DMS153 treated with DMSO at 0.1 percent for 48 hours (cell line): Measurements from ENCODE around the gene TFDP1.
"Not testable (repeated sequence)": the region's sequence is repeated elsewhere in the genome, so short reads cannot be mapped to it uniquely, and the experiment has no call there.

ENCODE experiments used
- DNase-seq: peaks from one replicate; lab custom pipeline; 2025; ENCODE audit not compliant: unreplicated experiment; lab: John Stamatoyannopoulos, UW

The TFDP1 gene

DNA sequence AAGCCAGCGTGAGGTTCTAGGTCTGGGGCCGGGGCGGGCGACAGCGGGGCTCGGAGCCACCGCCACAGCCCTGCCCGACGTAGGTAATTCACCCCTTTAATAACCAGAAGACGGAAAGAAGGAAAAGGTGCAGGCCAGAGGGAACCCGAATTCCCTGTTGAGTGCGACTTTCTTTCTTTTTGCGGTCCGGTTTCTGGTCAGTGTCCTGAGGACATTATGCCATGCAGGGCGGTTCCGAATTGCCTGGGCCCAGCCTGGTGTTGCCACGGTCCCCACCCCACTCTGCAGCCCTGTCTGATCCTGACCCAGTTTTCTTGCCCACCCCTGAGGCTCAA lies 18.4 kb upstream of the TFDP1 start:
- no peak for DNase-seq

DNA sequence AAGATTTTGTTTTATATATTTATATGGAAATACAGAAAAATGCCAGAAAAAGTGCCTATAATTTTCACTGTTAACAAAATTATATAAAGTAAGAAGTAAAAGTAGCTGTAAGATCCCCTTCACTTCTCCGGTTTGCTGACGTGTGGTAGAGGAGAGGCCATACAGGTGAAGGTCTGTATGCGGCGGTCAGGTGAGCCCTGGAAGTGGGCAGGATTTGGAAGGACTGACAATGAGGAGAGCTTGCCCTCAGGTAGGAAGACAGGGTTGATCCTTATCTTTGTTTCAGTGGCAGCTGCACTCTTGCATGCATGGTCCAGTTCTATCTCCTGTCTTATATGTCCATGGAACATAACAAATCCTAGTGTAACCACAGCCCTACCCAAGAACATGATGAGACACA lies 16.9 kb upstream of the TFDP1 start:
- no peak for DNase-seq

DNA sequence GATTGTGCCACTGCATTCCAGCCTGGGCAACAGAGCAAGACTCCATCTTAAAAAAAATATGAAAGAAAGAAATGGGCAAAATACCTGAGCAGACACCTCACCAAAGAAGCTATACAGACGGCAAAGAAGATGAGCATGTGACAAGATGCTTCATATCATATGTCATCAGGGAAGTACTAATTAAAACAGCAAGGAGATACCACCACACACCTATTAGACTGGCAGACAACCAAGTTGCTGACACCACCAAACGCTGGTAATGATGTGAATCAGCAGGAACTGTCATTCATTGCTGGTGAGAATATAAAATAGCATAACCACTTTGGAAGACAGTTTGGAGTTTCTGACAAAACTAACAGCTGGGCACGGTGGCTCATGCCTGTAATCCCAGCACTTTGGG lies 11.5 kb upstream of the TFDP1 start:
- no peak for DNase-seq

DNA sequence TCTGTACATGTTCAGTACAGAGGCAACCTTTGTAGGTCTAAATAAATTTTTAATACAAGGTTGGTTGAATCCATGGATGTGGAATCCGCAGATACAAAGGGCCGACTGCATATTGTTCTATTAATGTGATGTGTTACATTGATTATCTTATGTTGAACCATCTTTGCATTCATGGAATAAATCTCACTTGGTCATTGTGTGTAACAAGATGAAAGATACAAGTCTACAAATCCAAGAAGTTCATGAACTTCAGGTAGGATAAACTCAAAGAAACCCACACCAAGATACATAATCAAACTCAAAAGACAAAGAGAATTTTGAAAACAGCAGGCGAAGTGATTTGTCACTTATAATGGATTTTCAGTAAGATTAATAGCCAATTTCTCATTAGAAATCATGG lies 8.0 kb upstream of the TFDP1 start:
- DNase-seq, result no peak

DNA sequence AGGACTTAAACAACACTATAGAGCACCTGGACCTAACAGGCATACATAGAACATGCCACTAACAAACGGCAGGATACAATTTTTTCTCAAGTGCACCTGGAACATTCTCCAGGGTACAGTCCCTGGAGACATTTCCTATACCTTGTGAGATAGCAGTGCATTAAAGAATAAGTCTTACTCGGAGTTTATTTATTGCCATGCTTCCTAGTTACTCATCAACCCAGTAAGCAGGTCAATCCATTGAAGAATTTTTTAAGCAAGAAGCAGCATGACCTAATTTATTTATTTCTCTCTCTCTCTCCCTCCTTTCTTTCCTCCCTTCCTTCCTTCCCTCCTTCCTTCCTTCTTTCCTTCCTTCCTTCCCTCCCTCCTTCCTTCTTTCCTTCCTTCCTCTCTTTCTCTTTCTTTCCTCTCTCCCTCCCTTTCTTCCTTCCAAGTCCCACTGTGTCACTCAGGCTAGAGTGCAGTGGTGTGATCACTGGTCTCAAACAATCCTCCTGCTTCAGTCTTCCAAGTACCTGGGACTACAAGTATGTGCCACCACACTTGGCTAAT lies 6.6 kb upstream of the TFDP1 start:
- DNase-seq, result no peak

DNA sequence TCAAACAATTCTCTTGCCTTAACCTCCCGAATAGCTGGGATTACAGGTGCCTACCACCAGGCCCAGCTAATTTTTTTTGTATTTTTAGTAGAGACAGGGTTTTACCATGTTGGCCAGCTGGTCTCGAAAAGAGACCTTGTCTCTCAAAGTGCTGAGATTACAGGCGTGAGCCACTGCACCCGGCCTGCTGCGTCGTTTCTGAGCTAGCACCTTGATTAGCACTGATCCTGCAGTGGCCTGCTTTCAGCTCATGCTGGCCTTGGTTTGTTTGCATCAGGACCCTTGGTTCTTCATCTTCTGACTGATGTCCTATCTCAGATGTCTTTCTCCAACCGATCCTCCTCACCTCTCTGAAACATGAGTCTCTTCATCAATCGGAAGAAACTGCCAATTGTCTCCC lies 4.9 kb upstream of the TFDP1 start:
- no peak for DNase-seq

DNA sequence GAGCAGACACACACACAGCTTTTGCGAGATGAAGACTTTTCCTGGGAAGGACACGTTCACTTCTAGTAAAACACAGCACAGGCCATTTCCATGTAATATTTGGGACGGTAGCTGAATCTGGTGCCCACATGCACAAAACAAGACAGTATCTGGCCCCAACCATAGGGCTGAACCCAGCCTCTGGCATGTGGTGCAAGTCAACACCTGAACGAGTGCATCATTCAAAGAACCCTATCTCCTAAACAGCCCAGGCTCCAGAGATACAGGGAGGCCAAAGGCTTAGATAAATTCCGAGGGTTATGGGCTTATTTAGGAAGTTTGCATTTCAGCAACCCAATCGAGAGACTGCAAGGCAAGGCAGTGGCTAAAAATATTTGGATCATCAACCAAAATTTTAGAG lies 2.7 kb upstream of the TFDP1 start:
- DNase-seq, result no peak

DNA sequence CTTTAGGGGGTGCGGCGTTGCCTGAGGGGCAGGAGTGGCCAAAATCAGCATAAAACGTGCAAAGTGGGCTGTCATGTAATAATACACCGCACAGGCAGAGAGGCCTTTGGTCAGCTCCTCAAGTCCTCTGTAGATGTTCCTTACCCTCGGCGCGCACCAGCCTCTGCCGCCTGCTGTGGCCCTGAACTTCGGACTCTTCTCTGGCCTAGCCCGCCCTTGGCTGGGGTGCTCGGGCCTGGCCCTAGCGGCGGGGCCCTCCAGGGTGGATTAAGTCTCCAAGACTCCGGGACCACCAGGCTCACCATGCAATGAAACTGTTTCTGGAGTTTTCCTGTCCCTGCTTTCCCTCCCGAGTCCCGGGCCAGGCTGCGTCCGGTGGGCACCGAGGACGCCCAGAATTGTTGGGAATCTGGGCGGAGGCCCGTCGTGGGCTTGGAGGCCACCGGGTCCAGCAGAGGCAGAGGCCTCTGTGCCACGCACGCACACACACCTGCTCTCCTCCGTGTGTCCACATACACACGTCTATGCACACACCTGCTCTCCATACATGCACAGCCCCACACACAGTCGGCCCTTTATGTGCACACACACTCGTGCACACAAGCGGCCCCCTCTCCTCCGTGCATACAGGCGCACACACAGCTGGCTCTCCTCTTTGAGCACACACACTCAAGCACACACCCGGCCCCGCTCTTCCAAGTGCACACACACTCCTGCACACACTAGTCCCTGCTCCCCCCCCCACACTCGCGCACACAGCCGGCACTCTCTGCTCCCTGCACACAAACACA lies 1.5 kb upstream of the TFDP1 start:
- DNase-seq, result no peak

DNA sequence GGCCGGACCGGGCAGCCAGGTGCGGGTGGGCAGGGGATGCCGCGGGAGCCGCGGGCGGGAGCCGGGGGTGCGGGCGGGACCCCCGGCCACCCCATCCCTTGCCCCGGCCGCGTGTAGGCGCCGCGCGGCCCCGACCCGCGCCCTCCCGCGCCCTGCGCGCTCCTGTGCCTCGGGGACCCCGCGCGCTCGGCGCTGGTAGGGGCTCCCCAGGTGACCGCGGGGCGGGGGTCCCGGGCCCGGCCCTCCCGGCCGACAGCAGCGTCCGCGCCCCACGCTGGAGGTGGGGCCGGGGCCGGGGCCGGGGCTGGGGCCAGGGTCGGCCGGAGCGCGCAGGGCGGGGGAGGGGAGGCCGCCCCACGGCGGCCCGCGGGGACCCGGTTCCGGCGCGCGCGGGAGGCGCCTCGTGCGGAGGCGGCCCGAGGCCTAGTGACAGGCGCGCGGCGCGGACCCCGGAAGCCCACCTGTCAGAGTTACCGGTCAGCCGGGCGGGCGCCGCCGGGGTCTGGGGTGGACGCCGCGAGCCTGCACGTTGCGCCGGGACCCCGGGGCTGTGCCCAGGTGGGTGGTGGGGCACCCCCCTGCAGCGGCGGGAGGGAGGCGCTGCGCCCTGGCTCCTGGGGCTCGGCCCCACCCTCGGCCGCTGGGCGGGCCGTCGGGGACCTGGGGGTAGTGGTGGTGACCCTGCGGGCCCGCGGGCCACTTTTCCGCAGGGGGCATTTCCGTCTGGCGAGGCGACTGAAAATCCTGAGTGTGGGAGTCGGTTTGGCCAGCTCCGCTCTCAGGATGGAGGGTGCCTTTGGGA lies 518 bp downstream of the TFDP1 start:
- no peak for DNase-seq

DNA sequence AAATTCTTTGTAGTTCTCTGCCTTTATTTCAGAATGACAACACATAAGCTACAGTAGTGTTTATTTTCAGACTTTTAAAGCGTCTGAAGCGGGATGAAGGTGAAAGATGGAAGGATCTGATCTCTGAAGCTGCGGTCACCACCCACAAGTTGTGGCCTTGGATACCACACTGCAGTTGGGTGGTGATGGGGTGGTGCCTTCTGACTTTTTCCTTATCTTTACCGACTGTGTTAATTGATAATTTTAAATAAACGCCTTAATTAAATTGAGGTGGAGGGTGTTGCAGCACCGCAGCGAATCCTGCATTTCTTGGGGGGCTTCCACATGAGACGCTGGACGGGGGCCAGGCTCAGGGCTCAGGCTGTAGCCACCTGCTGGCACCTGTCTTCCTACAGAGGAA lies 1.3 kb downstream of the TFDP1 start:
- no peak for DNase-seq

DNA sequence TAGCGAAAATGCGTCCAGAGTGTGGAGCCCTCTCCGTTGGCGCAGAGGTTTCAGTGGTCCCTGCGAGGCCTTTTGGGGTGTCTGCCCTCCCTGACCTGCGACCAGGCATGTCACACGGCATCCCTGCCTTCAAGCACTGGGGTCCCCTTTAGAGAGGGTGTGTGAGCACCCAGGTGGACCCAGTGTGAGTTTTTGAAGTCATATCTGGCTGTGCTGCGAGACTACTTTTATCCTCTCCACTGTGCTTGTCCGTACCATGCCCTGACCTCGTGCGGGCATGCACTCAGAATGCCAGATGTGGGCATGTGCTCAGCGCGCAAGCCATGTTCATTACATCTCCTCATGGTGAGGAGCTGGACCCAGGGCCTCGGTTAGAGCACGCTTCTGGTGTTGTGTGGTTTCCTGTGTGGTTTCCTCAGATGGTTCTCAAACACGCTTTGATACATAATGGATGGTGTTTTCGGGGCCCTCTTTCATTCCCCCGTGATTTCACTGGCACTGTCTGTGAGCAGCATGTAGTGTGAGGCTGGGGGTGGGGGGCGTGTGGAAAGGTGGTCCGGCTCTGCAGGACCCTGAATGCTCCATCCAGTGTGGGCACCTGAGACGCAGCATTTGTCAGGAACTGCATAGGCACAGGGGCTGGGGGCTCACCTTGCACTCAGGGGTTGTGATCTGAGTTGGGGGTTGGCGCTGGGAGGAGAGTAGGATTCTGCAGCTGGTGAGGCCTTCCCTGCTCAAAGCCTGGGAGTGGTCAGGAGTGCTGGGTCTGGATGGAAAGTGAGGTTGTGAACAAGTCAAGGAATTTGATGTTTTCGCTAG lies 2.3 kb downstream of the TFDP1 start:
- no peak for DNase-seq

DNA sequence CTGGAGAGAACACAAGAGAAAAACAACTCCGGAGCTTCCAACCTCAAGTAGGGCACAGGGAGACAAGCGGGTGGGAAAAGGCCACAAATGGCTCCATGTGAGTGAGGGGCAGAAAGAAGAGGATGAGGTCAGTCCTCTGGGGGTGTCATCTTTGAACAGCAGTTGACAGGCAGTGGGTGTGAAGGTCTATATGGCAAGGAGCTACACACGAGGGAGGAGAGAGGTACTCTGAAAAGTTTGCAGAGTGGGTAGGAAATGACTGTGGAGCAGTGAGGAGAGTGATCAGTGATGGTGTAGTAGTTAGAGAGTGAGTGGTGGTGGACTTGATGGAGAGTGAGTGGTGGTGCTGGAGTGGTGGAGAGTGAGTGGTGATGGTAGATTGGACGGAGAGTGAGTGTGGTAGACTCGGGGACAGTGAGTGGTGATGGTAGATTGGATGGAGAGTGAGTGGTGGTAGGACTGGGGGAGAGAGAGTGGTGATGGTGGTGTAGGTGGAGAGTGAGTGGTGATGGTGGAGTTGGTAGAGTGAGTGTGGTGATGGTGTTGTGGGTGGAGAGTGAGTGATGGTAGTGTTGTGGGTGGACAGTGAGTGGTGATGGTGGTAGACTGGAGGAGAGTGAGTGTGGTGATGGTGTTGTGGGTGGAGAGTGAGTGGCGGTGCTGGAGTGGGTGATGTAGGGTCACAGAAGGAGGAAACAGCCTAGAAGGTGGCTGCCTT lies 4.0 kb downstream of the TFDP1 start:
- no peak for DNase-seq

DNA sequence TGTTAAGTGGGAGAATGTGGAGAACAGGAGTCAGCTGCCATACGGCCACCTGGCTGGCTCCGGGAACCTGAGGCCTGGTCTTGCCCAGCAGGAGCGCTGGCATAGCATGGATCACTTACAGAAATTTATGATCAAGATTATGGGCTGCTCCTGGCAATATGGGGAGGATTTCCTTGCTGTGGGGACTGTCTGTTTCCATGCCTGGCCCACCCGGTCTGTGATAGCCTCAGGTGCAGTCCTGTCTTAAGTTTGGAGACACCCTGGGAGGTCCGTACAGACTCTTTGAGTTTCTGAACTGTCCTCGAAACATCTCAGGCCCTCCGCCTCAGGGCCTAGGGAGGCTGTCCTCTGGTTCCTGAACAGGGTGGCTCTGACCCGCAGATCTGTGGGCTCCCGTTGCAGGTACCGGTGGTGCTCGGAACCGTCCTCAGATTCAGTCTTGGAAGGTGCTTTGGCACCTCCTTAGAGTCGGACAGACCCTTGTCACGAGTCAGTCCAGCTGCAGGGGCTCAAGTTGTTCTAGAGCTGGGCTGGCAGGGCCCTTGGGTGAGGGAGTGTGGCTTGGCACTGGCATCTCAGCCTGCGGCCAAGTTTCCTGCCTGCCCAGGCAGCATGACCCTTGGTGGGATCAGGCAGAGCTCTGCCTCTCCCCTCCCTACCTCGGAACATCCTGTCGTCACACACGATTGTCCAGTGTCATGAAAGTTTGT lies 4.9 kb downstream of the TFDP1 start:
- DNase-seq, result no peak

DNA sequence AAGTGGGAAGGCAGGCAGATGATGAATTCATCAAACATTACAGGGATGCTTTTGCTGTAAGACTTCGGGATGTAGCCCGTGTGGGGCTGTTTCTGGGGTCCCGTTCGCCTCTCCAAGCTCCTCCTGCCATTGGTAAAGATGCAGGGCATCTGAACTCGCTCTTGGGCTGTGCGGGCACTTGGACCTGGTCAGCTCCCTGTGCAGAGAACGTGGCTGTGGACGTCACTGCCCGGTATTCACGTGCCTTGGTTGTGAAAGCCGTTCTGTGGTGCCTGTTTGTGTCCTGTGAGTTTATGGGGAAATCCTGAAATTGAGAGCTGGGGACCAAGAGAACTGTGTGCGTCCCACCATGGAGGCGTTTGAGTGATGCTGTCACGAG lies 5.4 kb downstream of the TFDP1 start:
- no peak for DNase-seq

DNA sequence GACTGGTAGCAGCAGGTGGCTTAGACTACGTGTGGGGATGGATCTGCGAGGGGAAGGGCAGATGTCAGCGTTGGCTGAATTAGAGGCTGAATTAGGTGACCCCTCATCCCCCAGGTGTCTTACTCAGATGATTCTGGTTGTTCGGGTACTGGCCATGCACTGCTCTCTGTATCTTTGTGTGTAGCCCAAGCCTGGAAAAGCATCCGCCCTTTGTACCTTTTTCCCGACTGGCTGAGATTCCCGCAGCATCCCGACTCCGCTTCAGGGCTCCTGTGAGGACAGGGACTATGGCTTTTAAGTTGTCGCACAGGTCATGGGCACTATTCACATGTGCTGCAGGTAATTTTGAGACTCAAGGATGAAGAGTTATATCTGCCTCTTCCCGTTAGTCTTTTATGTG lies 7.2 kb downstream of the TFDP1 start:
- no peak for DNase-seq

DNA sequence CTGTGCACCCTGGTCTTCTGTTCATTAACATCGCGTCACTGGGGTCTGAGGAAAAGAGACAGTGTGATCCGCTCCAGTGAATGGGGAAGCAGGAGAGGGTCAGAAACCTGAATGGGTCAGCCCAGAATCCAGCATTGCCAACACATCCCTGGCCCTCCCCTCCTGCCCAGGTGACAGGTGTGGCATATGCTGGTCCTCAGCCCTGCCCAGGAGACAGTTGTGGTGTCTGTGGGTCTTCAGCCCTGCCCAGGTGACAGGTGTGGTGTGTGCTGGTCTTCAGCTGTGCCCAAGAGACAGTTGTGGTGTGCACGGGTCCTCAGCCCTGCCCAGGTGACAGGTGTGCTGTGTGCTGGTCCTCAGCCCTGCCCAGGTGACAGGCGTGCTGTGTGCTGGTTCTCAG lies 8.0 kb downstream of the TFDP1 start:
- DNase-seq, result no peak

DNA sequence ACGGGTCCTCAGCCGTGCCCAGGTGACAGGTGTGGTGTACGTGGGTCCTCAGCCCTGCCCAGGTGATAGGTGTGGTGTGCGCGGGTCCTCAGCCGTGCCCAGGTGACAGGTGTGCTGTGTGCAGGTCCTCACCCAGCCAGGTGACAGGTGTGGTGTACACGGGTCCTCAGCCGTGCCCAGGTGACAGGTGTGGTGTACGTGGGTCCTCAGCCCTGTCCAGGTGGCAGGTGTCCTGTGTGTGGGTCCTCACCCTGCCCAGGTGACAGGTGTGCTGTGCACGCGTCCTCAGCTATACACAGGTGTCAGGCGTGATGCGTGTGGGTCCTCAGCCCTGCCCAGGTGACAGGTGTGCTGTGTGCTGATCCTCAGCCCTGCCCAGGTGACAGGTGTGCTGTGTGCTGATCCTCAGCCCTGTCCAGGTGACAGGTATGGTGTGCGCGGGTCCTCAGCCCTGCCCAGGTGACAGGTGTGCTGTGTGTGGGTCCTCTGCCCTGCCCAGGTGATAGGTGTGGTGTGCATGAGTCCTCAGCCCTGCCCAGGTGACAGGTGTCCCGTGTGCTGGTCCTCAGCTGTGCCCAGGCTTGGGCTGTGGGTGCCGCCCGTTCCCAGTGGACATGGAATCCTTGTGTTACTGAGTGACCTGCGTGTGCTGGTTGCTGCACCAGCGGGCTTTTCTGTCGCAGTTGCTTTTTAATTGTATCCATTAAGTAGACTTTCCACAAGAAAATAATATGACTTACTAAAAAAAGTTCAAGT lies 9.7 kb downstream of the TFDP1 start:
- DNase-seq, result not testable (repeated sequence)

DNA sequence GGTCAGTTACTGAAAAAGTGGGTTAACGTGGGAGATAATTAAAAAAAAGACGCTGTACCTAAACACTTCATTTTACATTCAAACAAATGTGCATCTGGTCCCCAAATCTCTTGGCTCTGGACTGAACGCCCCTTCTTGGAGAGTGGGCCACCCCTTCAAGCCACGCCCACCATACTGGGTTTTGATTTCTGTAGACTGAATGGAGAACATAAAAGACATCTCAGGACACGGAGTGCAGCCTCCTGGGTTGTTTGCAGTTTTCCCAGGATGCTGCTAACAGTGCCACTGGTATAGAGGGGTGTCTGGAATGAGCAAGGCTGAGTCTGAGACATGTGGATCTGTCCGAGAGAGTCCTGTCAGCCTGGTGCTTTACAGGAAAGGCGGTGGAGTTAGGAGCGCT lies 10.6 kb downstream of the TFDP1 start:
- no peak for DNase-seq

DNA sequence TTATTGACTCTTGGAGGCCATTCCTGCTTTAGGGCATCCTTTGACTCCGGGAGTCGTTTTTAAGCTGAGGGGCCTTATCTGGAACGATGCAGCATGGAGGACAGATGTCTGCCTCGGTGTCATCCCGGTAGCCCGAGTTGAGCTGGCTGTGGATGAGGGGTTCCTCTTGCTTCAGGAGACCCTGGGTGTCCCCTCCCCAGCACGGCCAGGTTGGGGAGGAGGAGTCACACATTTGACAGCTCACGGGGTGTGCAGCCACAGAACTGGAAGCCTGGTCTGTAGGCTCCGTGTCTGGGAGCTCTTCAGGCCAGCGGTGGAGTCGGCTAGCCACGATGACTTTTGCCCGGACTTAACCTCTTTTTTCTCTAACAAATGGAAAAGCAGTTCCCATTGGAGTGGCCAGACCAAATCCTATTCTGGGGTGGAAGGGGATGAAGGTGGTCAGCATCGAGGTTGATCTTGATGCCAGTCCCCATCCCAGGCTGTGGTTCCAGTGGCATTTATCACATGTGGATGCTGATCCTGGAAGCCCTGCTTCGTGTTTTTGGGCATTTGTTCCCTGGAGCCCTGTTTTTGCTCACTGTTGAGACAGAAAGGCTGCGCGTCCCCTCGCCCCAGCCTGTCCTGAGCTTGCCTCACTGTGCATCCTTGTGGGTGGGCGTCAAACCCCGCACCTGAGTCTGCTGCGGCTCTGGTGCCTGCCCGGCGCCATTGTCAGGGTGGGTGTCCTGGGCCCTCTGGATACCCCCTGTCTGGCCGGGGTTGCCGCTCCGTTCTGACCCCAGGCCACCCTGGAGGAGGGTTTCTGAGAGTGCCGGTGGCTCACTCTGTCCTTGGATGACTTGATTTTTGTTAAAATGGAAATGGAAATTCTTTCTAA lies 12.0 kb downstream of the TFDP1 start:
- no peak for DNase-seq
